ENCODE measurements around the gene AP2A2. TPM values are rescaled to one million over a fixed set of nuclear protein-coding genes. Genes with fewer than 3 reads are reported as not detected.
"Not testable (repeated sequence)": the region's sequence is repeated elsewhere in the genome, so short reads cannot be mapped to it uniquely, and the experiment has no call there.

Gene AP2A2
- total RNA-seq, 1 experiment from 2014 or later: 38.5 TPM

- DNase-seq (ENCODE audit: low spot score): no peak
Observed at GRCh38 chr11:953512-953911, 27.8 kb downstream of the AP2A2 start.

DNA sequence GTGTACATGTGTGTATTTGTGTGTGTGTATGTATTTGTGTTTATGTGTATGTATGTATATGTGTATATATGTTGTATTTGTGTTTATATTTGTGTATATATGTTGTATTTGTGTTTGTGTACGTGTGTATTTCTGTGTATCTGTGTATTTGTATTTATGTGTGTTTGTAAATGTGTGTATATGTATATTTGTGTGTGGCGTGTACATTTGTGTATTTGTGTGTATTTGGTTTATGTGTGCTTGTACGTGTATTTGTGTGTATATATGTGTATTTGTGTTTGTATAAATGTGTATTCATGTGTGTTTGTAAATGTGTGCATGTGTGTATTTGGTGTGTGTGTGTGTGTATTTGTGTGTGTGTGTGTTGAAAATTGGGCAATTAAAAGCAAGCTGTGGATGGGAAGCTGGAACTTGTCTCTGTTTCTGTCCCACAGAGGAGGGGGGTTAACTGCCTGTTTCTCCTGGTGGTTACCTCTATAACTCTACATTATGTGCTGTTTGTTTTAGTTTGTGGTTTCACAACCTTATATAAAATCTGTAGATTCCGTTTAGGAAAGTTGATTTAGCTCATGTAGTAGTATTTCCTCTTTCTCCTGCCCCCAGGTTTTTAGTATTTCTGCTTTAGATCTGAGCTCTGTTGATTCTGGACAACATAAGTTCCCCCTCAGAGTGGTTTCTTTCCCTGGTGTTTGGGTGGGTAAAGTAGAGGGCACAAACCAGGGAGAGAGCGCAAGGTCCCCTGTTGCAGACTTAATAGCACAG is 28.9 kb downstream of the AP2A2 start:
- DNase-seq (ENCODE audit: low spot score): no peak

GRCh38 chr11:955154-956063 is 29.7 kb downstream of the AP2A2 start:
- no peak for DNase-seq (ENCODE audit: low spot score)

DNA sequence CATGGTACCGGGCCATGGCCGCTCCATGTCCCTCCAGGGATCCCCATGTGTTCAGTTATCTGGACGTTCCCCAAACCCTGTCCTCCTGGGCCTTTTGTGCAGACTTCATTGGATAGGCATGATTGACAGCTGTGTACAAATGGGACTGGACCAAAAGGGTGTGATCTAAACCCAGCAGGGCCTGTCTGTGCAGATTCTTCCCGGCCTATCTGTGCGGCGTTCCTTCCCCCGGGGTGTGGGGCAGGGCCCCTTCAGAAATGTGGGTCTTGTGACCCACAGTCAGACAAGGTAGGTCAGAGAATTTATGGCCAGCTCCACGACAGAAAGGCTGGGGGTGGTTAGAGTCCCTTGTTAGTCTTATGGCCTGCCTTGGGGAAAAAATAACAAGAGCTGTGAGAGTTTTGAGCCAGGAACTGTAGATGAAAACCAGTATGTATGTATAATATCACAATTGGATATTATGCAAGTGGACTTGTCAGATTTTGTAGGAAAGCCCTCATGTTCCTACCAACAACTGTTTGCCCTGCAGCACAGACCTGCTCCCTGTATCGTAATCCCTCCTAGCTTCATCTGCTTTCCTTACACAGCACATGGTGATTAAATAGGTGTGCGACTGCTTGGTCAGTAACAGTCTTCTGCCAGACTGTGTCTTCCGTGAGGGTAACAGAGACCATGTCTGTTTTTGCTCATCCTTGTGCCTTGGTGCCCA is 31.7 kb downstream of the AP2A2 start:
- no peak for DNase-seq (ENCODE audit: low spot score)

GRCh38 chr11:958101-958500 is 32.4 kb downstream of the AP2A2 start:
- DNase-seq (ENCODE audit: low spot score): no peak

DNA sequence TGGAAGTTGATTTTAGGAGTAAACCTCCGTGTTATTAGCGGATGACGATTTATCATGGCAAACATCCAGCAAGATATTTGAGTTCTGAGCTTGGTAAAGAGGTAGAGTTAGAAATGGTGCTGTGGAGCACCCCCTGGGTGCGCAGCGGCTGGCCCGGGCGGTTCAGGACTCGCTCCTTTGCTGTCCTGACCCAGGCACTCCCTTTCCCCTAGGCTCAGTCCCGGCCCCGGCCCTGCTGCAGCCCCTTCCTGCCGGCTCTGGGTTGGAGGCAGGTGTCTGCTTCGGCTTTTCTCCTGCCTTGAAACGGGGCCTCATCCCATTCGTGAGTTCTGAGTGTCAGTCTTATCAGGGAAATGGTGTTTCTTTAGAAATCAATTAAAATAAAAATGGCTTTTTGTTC is 33.4 kb downstream of the AP2A2 start:
- DNase-seq (ENCODE audit: low spot score): no peak

- DNase-seq (ENCODE audit: low spot score): no peak
Observed at GRCh38 chr11:959608-960007, 33.9 kb downstream of the AP2A2 start.

- DNase-seq (ENCODE audit: low spot score): not testable (repeated sequence)
Observed at GRCh38 chr11:961310-961920, 35.7 kb downstream of the AP2A2 start.

DNA sequence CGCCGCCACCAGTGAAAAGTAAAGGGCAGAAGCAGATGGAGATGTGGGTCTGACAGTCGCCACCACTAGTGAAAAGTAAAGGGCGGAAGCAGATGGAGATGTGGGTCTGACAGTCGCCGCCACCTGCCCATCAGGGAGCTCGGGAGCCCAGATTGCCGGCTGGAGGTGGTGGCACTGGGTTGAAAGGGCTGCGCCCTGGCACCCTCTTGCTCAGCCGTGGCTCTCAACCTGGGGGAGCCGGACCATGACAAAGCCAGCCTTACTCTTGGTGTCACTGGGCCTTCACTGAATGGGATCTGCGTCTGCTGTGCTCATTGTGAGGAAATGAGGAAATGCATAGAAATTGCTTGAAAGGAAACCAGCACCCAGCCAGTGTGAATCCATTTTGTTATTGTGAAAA is 36.3 kb downstream of the AP2A2 start:
- no peak for DNase-seq (ENCODE audit: low spot score)

- DNase-seq (ENCODE audit: low spot score): no peak
Observed at GRCh38 chr11:962688-963087, 37.0 kb downstream of the AP2A2 start.

- DNase-seq (ENCODE audit: low spot score): no peak
Observed at GRCh38 chr11:963852-964251, 38.2 kb downstream of the AP2A2 start.

- no peak for DNase-seq (ENCODE audit: low spot score)
Observed at GRCh38 chr11:965206-965775, 39.6 kb downstream of the AP2A2 start.

DNA sequence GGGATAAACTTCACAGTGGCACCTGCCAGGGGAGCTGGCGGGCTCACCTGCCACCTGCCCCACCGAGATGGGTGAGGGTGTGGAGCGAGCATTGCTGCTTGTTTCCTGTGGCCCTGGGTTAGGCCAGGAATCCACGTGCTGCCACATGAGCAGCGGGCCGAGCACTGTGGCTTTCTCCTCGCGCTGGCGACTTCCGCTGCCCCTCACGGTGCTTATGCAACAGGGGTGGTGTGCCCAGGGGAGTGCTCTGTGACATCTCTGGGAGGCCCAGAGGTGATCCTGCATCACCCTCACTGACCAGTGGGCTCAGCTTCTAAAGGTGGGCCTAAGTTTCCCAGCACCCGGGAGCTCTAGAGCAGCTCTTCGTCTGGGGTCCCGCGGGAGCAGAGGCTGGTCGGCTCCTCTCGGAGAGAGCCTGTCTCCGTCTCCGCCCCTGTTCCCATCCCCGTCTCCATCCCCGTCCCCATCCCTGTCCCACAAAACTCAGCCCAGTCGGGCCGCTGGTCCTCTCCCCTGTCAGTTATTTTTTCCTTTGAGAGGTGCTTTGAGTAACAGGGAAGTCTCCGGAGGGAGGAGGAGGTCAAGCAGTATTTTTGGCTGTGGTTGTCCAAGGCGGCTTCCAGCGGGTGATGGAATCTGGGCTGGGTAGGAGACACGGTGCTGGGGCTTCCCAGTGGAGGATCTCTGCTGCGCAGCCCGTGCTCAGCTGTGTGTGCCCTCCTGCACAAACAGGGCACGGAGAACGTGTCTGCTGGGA is 42.5 kb downstream of the AP2A2 start:
- no peak for DNase-seq (ENCODE audit: low spot score)

DNA sequence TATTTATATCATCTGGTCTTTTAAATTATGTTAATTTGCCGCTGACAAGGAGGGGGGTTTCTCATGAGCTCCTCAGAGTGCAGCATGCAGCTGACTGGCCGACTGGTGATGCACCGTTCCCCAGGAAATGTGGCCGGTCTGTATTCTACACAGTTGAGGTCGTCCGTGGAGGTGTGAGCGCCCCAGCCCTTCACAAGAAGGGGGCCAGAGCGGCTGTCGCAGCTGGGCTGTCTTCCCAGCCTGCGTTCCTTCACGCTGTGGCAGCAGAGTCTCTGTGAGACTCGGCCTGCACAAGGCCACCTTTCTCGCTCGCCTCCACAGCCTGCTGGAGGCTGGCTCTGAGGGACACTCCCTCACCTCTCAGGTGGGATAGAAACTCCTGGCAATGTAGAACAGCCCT is 43.2 kb downstream of the AP2A2 start:
- no peak for DNase-seq (ENCODE audit: low spot score)

GRCh38 chr11:969651-970205 is 44.1 kb downstream of the AP2A2 start:
- no peak for DNase-seq (ENCODE audit: low spot score)

DNA sequence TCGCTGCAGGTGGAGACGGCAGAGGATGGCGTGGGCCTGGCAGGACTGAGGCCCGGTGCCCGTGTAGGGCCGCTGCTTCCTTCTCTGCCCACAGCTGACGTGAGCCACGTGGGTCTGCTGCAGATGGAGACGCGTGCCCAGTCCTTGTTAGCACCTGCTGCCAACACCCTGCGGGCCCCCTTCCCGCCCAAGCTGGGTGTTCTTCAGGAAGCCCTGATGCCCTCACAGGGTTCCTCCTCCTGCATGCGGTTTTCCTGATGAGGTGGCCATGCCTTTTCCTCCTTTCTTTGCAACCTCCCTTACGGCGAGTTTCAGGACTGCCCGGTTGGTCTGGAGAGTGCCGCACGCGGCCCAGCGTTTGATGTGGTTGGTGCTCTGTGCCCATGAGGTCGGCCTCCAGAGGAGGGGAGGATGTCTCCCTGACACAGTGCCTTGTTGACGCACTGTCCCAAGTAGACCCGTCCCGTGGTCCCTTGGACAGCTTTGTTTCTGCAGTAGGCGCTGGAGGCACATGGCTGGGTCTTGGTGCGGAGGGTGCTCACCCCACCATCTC is 44.7 kb downstream of the AP2A2 start:
- DNase-seq (ENCODE audit: low spot score): no peak

GRCh38 chr11:971092-971690 is 45.5 kb downstream of the AP2A2 start:
- DNase-seq (ENCODE audit: low spot score): no peak

DNA sequence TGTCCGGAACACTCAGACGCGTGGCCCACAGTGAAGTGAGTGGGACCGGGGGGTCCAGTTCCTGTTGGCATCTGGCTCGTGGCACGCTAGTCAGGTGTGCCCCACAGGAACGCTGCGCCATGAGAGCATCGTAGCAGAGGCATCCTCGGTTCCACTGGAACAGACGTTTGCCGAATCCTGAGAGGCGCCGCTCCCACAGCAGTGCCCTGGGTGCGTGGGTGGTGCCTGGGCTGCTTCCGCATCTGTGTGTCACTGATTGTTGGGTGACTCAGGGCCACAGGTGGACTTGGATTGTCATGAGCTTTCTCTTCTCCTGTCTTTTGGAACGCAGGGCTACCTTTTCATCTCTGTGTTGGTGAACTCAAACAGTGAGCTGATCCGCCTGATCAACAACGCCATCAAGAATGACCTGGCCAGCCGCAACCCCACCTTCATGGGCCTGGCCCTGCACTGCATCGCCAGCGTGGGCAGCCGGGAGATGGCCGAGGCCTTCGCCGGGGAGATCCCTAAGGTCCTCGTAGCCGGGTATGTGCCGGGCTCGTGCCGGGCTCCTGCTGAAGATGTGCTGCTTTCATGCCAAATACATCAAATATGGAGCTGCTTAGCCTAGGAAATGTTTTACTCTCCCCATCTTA is 46.2 kb downstream of the AP2A2 start:
- DNase-seq (ENCODE audit: low spot score): no peak
